ENCODE data around the gene TCF4.

TCF4 gene

DNA sequence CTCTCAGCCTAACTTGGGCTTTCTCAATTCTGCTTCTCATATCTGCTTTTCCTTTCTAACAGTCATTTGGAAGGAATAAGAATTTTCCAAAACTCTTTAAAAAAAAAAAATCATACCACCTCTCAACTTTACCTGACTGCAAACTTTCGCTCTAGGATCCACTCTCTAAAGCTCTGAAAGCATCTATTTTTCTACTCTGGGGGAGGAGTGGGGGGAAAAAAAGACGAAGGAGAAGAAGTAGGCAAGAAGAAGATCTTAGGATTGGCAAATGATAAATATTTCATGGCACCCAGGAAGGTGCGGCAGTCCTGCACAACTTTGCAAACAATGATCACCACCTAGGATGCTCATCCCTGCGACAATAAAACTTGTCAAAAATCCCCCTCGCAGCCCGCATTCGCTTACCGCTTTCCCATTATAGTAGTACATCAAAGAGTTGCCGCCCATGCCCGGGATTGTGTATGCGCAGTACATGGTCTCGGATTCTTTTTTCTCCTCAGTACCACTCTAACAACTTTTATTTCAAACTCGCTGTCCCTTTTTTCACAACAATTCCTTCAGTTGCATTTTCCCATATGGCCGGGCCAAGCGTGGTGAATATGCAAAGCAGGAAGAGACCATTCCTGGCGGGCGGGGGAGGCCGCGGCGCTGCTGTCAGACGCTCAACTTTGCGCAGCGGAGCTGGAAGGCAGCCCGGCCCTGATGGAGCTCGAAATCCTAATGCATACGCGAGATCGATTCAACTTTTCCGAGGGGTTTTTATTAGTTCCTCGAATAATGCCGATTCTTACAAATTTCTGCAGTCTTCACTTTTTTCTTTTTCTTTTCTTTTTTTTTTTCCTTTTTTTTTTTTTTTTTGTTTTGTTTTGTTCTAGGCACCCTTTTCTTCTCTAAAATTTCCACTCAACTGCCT is 266.5 kb downstream of the TCF4 start (continued):
- TF ChIP-seq ZNF174 (tag by site-specific recombination; IDR thresholded peaks at IDR 0.05) = no peak
- no peak for TF ChIP-seq ZNF274 (IDR thresholded peaks at IDR 0.05; ENCODE audit: low read length)
- no peak for TF ChIP-seq ZNF274 (tag by site-specific recombination; IDR thresholded peaks at IDR 0.05; ENCODE audit: borderline replicate concordance)
- TF ChIP-seq, protein P1, sequence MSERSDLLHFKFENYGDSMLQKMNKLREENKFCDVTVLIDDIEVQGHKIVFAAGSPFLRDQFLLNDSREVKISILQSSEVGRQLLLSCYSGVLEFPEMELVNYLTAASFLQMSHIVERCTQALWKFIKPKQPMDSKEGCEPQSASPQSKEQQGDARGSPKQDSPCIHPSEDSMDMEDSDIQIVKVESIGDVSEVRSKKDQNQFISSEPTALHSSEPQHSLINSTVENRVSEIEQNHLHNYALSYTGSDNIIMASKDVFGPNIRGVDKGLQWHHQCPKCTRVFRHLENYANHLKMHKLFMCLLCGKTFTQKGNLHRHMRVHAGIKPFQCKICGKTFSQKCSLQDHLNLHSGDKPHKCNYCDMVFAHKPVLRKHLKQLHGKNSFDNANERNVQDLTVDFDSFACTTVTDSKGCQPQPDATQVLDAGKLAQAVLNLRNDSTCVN (tag by site-specific recombination; optimal IDR thresholded peaks at IDR 0.05) = peak; percentile 16
- TF ChIP-seq ZSCAN16 (tag by site-specific recombination; IDR thresholded peaks at IDR 0.05) = no peak
- TF ChIP-seq ZNF416 (tag by site-specific recombination; IDR thresholded peaks at IDR 0.05) = no peak
- TF ChIP-seq ZNF214 (tag by site-specific recombination; IDR thresholded peaks at IDR 0.05; ENCODE audit: borderline replicate concordance) = no peak
- no peak for TF ChIP-seq EGR2 (tag by site-specific recombination; IDR thresholded peaks at IDR 0.05; ENCODE audit: low read depth)
- 0 out of 2 replicates have a peak, but pooled peaks have one; percentile 20 for TF ChIP-seq ZNF692 (tag by site-specific recombination; IDR thresholded peaks at IDR 0.05)
- TF ChIP-seq ZNF626 (tag by site-specific recombination; IDR thresholded peaks at IDR 0.05) = no peak
- no peak for TF ChIP-seq ZNF677 (tag by site-specific recombination; IDR thresholded peaks at IDR 0.05)
- TF ChIP-seq YY2 (tag by site-specific recombination; IDR thresholded peaks at IDR 0.05) = no peak
- TF ChIP-seq SCRT1 (tag by site-specific recombination; IDR thresholded peaks at IDR 0.05; ENCODE audit: borderline replicate concordance) = no peak
- TF ChIP-seq ZNF777 (tag by site-specific recombination; IDR thresholded peaks at IDR 0.05; ENCODE audit: borderline replicate concordance) = no peak
- no peak for TF ChIP-seq ZNF239 (tag by site-specific recombination; IDR thresholded peaks at IDR 0.05)
- TF ChIP-seq FEZF1 (tag by site-specific recombination; IDR thresholded peaks at IDR 0.05) = no peak; the same call in 1 of the 2 replicates
- no peak for TF ChIP-seq ZNF211 (tag by site-specific recombination; IDR thresholded peaks at IDR 0.05; ENCODE audit: low read depth)
- TF ChIP-seq RBAK (tag by site-specific recombination; IDR thresholded peaks at IDR 0.05) = no peak
- TF ChIP-seq ZNF660 (tag by site-specific recombination; IDR thresholded peaks at IDR 0.05) = 0 out of 2 replicates have a peak, but pooled peaks have one; percentile 36
- TF ChIP-seq ZNF555 (tag by site-specific recombination; conservative IDR thresholded peaks at IDR 0.05) = no peak
- TF ChIP-seq ZNF266 (tag by site-specific recombination; IDR thresholded peaks at IDR 0.05; ENCODE audit: low read depth) = no peak
- TF ChIP-seq, protein P2, sequence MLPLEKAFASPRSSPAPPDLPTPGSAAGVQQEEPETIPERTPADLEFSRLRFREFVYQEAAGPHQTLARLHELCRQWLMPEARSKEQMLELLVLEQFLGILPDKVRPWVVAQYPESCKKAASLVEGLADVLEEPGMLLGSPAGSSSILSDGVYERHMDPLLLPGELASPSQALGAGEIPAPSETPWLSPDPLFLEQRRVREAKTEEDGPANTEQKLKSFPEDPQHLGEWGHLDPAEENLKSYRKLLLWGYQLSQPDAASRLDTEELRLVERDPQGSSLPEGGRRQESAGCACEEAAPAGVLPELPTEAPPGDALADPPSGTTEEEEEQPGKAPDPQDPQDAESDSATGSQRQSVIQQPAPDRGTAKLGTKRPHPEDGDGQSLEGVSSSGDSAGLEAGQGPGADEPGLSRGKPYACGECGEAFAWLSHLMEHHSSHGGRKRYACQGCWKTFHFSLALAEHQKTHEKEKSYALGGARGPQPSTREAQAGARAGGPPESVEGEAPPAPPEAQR (tag by site-specific recombination; IDR thresholded peaks at IDR 0.05) = no peak
- TF ChIP-seq REST (tag by site-specific recombination; IDR thresholded peaks at IDR 0.05) = no peak; the same call in 1 of the 2 replicates
- TF ChIP-seq KLF1 (tag by site-specific recombination; IDR thresholded peaks at IDR 0.05) = no peak
- no peak for TF ChIP-seq ZNF830 (tag by site-specific recombination; IDR thresholded peaks at IDR 0.05; ENCODE audit: low read depth)
- TF ChIP-seq OSR2 (tag by site-specific recombination; IDR thresholded peaks at IDR 0.05) = no peak
- TF ChIP-seq ZNF221 (tag by site-specific recombination; IDR thresholded peaks at IDR 0.05; ENCODE audit: borderline replicate concordance) = no peak
- TF ChIP-seq PRDM10 (tag by site-specific recombination; IDR thresholded peaks at IDR 0.05) = peak; percentile 93
